Measurements from ENCODE around the gene KIRREL1. TPM values are rescaled to one million over a fixed set of nuclear protein-coding genes. Genes with fewer than 3 reads are reported as not detected.
A peak's percentile ranks its signal among the peaks of the same experiment; 100 is the strongest.

KIRREL1 gene
- total and polyA plus RNA-seq, 9 donors: 21.6 to 55.3 (median 37.3) TPM

DNA sequence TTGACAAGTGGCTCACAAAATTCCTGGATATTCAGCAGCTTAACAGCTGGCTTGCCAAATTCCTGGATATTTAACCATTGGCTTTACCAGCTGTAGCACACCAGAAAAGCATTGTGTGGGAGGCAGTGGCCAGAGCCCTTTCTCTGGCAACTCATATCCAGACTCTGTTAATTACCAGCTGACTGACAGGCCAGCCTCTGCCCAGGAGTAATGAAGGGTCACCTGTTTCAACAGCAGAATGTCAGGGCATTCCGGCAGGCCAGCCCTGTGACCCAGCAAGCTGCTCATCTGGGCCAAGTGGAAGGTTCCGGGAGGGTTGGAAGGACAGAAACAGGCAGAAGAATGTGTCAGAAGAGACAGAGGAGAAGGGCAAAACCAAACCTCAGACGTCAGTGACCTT lies 35.2 kb upstream of the KIRREL1 start:
- no peaks in the 10 kb centered on the region for H3K4me1 ChIP-seq (ENCODE audit: control insufficient read depth, insufficient read depth, low read length)
- no peaks in the 10 kb centered on the region for H3K36me3 ChIP-seq (ENCODE audit: control insufficient read depth, insufficient read depth, low read length)
- H3K27ac ChIP-seq (ENCODE audit: low read length): no peak overlapping the region
- no peak overlapping the region for H3K4me3 ChIP-seq (ENCODE audit: low read length)
- H3K9me3 ChIP-seq (replicated peaks; ENCODE audit: control insufficient read depth, low read depth, low read length): no peaks in the 10 kb centered on the region
- DNase-seq: no peak
- no CpG with 5 or more reads among the region's 3 CpGs for WGBS (ENCODE audit: insufficient coverage)
- H3K27me3 ChIP-seq (ENCODE audit: control insufficient read depth, insufficient read depth, low read length): peaks cover 11% of the 10 kb centered on the region

DNA sequence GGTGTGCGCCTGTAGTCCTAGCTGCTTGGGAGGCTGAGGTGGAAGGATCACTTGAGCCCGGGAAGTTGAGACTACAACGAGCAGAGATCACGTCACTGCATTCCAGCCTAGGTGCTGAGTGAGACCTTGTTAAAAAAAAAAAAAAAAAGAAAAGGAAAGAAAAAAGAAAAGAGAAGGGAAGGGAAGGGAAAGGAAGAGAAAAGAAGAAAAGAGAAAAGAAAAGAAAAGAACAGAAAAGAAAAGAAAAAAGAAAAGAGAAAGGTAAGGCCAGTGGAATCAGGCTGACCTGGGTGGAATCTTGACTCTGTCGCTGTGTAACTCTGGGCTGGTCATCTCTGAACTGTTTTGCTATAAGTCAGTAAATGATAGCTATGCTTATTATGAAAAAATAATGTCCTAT lies 33.7 kb upstream of the KIRREL1 start:
- H3K36me3 ChIP-seq (ENCODE audit: control insufficient read depth, insufficient read depth, low read length): no peaks in the 10 kb centered on the region
- 89% methylated on average over 4 of the region's 5 CpGs for WGBS (ENCODE audit: insufficient coverage)
- peaks cover 11% of the 10 kb centered on the region for H3K27me3 ChIP-seq (ENCODE audit: control insufficient read depth, insufficient read depth, low read length)
- no peaks in the 10 kb centered on the region for H3K9me3 ChIP-seq (replicated peaks; ENCODE audit: control insufficient read depth, low read depth, low read length)
- H3K27ac ChIP-seq (ENCODE audit: low read length): no peak overlapping the region
- DNase-seq: no peak
- H3K4me1 ChIP-seq (ENCODE audit: control insufficient read depth, insufficient read depth, low read length): no peaks in the 10 kb centered on the region
- H3K4me3 ChIP-seq (ENCODE audit: low read length): no peak overlapping the region

DNA sequence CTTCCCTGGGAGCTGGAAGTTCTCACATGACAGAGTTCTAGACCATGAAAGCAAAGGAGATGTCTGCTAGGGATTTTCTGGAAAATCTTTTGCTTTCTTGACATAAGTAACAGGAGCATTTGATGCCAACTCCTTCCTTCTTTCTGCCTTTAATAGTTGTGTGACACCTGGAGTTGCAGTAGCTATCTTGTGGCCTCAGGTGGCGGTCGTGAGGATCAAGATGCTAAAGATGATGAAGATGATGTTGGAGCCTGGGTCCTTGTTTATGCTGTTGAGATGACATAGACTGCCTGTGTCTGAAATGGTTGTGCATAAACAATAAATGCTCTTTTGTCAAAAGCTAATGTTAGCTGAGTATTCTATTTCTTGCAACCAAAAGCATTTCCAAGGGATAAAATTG lies 32.7 kb upstream of the KIRREL1 start:
- Histone ChIP-seq H3K27me3 (ENCODE audit: control insufficient read depth, insufficient read depth, low read length) (peaks cover 11% of the 10 kb centered on the region), H3K36me3 (ENCODE audit: control insufficient read depth, insufficient read depth, low read length) (no peaks in the 10 kb centered on the region), H3K27ac (ENCODE audit: low read length) (no peak overlapping the region), H3K9me3 (replicated peaks; ENCODE audit: control insufficient read depth, low read depth, low read length) (no peaks in the 10 kb centered on the region), H3K4me3 (ENCODE audit: low read length) (no peak overlapping the region), H3K4me1 (ENCODE audit: control insufficient read depth, insufficient read depth, low read length) (no peaks in the 10 kb centered on the region)
- DNase-seq: no peak
- 66% methylated on average over 2 of the region's 2 CpGs for WGBS (ENCODE audit: insufficient coverage)

DNA sequence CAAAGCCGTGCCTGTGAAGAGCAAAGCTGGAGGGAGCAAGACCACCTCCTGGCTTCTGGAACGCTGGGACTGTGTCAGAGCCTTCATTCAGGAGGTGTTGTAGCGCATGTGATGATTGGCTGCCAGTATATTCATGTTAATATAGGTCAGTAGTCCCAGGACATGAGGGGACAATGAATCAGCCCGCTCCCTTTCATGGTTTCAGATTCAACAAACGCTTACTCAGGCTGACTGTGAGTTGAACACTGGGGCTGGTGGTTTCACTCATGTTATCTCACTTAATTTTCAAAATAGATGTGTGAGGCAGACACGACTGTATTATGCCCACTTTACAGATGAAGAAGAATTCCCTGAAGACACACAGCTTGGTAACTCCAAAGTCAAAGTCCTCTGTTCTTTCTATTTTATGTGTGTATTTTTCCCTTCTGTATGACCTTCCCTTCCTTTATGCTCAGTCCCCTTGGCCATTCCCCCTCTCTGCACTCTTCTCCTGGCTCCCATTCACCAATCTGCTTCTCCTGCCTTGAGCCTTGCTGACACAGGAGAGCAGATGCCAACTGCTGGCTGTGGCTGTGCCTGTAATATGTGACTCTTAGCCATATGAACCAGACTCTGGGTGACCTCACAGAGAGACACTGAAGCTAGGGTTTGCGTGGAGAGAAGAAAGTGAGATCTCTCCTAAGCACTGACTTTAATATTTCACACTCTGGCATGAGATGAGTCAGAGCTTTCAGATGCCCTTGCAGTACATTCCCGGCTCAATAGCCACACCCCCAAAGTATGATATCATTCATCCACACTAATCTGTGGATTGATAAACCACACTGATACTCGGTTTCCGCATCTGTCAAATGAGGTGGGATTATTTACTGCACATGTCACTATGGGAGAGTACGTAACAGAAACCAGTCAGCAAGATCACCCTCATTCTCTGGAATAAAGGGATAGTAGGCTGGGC lies 31.4 kb upstream of the KIRREL1 start:
- DNase-seq: no peak
- Histone ChIP-seq H3K27ac (ENCODE audit: low read length) (no peak overlapping the region), H3K4me1 (ENCODE audit: control insufficient read depth, insufficient read depth, low read length) (no peaks in the 10 kb centered on the region), H3K4me3 (ENCODE audit: low read length) (no peak overlapping the region), H3K36me3 (ENCODE audit: control insufficient read depth, insufficient read depth, low read length) (no peaks in the 10 kb centered on the region), H3K9me3 (replicated peaks; ENCODE audit: control insufficient read depth, low read depth, low read length) (no peaks in the 10 kb centered on the region), H3K27me3 (ENCODE audit: control insufficient read depth, insufficient read depth, low read length) (peaks cover 8% of the 10 kb centered on the region)
- WGBS (ENCODE audit: insufficient coverage): 58% methylated on average over 4 of the region's 11 CpGs

DNA sequence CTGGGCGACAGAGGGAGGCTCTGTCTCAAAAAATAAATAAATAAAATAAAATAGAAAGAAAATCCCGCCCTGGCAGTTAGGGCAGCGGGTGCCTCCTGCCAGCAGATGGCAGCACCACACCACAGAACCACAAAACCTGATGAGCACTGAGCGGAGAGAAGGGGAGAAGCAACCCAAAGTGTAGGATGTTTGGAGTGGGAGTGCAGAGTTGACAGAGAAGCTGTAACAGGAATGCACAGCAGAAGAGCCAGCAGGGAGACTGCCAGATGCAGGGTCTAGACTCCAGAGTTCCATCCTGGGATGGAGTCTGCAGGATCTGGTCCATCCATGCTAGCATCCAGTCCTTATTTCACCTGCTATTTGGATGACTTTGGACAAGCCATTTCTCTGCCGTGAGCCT lies 29.7 kb upstream of the KIRREL1 start:
- no peaks in the 10 kb centered on the region for H3K9me3 ChIP-seq (replicated peaks; ENCODE audit: control insufficient read depth, low read depth, low read length)
- no peak overlapping the region for H3K4me3 ChIP-seq (ENCODE audit: low read length)
- H3K27ac ChIP-seq (ENCODE audit: low read length): no peak overlapping the region
- whole genome bisulfite sequencing (ENCODE audit: insufficient coverage): 22% methylated on average over 2 of the region's 5 CpGs
- peaks cover 6% of the 10 kb centered on the region for H3K27me3 ChIP-seq (ENCODE audit: control insufficient read depth, insufficient read depth, low read length)
- peak; percentile 79 for DNase-seq
- H3K36me3 ChIP-seq (ENCODE audit: control insufficient read depth, insufficient read depth, low read length): no peaks in the 10 kb centered on the region
- peaks cover 4% of the 10 kb centered on the region for H3K4me1 ChIP-seq (ENCODE audit: control insufficient read depth, insufficient read depth, low read length)

DNA sequence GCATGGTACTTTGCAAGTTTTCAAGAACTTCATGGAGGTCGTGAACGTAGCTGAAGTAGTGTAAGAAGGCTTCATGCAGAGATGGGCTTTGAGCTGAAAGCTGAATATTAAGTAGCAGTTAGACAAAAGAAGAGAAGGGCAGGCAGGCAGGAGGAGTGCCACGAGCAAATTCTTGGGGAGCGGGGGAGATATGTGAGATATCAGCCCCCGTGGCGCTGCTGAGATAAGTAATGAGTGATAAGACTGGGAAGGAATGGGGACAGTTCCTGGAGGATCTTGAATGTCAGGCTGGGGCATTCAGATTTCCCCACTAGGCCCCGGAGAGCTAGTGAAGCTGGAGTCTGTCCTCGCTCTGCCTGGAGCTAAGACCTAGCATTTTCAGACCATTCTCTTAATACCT lies 27.9 kb upstream of the KIRREL1 start:
- no peaks in the 10 kb centered on the region for H3K36me3 ChIP-seq (ENCODE audit: control insufficient read depth, insufficient read depth, low read length)
- DNase-seq: no peak
- no peaks in the 10 kb centered on the region for H3K9me3 ChIP-seq (replicated peaks; ENCODE audit: control insufficient read depth, low read depth, low read length)
- 61% methylated on average over 6 of the region's 8 CpGs for WGBS (ENCODE audit: insufficient coverage)
- H3K27me3 ChIP-seq (ENCODE audit: control insufficient read depth, insufficient read depth, low read length): peaks cover 6% of the 10 kb centered on the region
- no peak overlapping the region for H3K4me3 ChIP-seq (ENCODE audit: low read length)
- no peak overlapping the region for H3K27ac ChIP-seq (ENCODE audit: low read length)
- peaks cover 7% of the 10 kb centered on the region for H3K4me1 ChIP-seq (ENCODE audit: control insufficient read depth, insufficient read depth, low read length)

DNA sequence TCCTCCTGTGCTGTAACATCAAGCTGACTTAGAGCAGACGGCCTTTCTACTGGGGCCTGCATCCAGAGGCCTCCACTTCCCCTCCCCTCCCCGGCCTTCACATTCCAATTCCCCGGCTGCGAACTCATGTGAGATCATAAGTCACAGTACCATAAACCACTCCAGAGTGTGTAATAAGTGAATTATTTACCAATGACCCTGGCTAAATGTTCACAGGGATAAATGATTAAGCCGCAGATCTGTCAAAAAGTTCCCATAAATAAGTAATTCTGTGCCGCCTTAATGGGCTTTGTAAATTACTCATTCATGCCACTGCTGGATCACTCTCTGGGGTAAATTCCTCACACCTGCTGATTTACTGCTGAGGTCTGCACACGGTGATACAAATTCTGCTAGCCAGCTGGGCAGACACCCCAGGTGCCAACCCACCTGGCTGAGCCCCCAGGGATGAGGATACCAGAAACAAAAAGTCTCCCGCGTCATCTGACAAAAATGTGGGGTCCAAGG lies 27.4 kb upstream of the KIRREL1 start:
- H3K36me3 ChIP-seq (ENCODE audit: control insufficient read depth, insufficient read depth, low read length): no peaks in the 10 kb centered on the region
- peaks cover 6% of the 10 kb centered on the region for H3K27me3 ChIP-seq (ENCODE audit: control insufficient read depth, insufficient read depth, low read length)
- H3K4me3 ChIP-seq (ENCODE audit: low read length): no peak overlapping the region
- 63% methylated on average over 5 of the region's 9 CpGs for WGBS (ENCODE audit: insufficient coverage)
- H3K4me1 ChIP-seq (ENCODE audit: control insufficient read depth, insufficient read depth, low read length): peaks cover 7% of the 10 kb centered on the region
- H3K27ac ChIP-seq (ENCODE audit: low read length): no peak overlapping the region
- H3K9me3 ChIP-seq (replicated peaks; ENCODE audit: control insufficient read depth, low read depth, low read length): no peaks in the 10 kb centered on the region
- DNase-seq: no peak

DNA sequence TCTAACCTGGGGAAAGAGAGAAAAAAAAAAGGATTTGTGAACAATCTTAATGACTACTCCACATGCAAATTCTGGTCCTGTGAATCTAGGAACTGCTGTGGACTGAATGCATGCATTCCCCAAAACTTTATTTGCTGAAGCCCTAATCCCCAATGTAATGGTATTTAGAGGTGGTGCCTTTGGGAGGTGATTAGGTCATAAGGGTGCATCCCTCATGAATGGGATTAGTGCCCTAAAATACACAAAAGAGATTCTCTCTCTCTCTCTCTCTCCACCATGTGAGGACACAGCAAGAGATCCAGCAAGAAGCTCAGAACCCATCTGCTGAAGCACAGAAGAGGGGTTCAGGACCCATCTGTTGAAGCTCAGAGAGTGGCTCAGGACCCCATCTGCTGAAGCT lies 26.2 kb upstream of the KIRREL1 start:
- no peak overlapping the region for H3K4me3 ChIP-seq (ENCODE audit: low read length)
- no peak for DNase-seq
- H3K27ac ChIP-seq (ENCODE audit: low read length): no peak overlapping the region
- H3K36me3 ChIP-seq (ENCODE audit: control insufficient read depth, insufficient read depth, low read length): no peaks in the 10 kb centered on the region
- H3K27me3 ChIP-seq (ENCODE audit: control insufficient read depth, insufficient read depth, low read length): peaks cover 6% of the 10 kb centered on the region
- peaks cover 7% of the 10 kb centered on the region for H3K4me1 ChIP-seq (ENCODE audit: control insufficient read depth, insufficient read depth, low read length)
- H3K9me3 ChIP-seq (replicated peaks; ENCODE audit: control insufficient read depth, low read depth, low read length): no peaks in the 10 kb centered on the region

DNA sequence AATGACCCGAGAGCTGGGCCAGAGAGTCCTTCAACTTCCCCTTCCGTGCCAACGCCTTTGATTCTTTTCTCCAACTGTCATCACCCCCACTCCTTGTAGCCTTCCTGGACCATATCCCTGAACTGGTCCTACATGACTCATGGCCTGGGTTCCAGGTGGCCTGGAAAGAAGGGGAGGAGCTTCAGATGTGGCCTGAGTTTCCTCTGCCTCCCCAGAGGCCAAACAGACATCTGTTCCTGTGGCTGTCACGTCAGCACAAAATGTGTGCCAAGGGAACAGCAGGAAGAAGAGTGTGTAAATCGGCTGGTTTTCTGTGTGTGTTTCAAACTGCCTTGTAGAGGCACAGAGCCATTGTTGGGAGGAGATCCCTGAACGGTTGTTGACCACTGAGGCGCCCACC lies 24.9 kb upstream of the KIRREL1 start:
- H3K36me3 ChIP-seq (ENCODE audit: control insufficient read depth, insufficient read depth, low read length): no peaks in the 10 kb centered on the region
- H3K27ac ChIP-seq (ENCODE audit: low read length): no peak overlapping the region
- 14% methylated on average over 2 of the region's 7 CpGs for WGBS (ENCODE audit: insufficient coverage)
- peak; percentile 29 for DNase-seq
- H3K27me3 ChIP-seq (ENCODE audit: control insufficient read depth, insufficient read depth, low read length): no peaks in the 10 kb centered on the region
- H3K4me3 ChIP-seq (ENCODE audit: low read length): no peak overlapping the region
- H3K4me1 ChIP-seq (ENCODE audit: control insufficient read depth, insufficient read depth, low read length): peaks cover 7% of the 10 kb centered on the region
- H3K9me3 ChIP-seq (replicated peaks; ENCODE audit: control insufficient read depth, low read depth, low read length): no peaks in the 10 kb centered on the region

DNA sequence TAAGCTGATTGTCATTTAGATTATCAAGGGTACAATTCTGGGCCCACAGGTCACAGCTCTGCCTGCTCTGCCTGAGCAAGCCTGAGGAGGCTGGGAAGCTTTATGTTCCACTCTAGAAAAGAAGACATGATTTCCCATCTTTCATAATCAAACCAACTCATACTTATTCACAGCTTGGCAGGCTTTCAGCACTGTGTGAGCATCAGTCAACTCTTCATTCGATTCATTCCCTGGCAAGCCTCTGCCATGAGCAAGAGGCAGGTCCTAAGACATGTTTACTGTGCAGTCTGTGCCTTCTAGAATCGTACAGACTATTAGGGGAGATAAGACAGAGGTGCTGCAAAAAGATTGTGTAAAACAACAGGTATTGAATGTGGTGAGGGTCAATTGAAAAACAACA lies 24.5 kb upstream of the KIRREL1 start:
- H3K27ac ChIP-seq (ENCODE audit: low read length): no peak overlapping the region

More for the DNA sequence above, 24.5 kb upstream of the KIRREL1 start:
- Histone ChIP-seq H3K4me1 (ENCODE audit: control insufficient read depth, insufficient read depth, low read length) (peaks cover 7% of the 10 kb centered on the region), H3K27me3 (ENCODE audit: control insufficient read depth, insufficient read depth, low read length) (no peaks in the 10 kb centered on the region), H3K4me3 (ENCODE audit: low read length) (no peak overlapping the region), H3K9me3 (replicated peaks; ENCODE audit: control insufficient read depth, low read depth, low read length) (no peaks in the 10 kb centered on the region), H3K36me3 (ENCODE audit: control insufficient read depth, insufficient read depth, low read length) (no peaks in the 10 kb centered on the region)
- no peak for DNase-seq
- WGBS (ENCODE audit: insufficient coverage): 20% methylated on average over 2 of the region's 2 CpGs
